VCaP (cell line): ENCODE results near the gene CST3.

ENCODE experiments used
- H3K27ac ChIP-seq: fragments of 450-650 bp; 2 replicates; pipeline ENCODE4 v1.5.1; 2017
- TF ChIP-seq, protein P1 (sequence below): fragments of 450-650 bp; conservative IDR thresholded peaks from 2 replicates; pipeline ENCODE4 v1.5.1; 2017; ENCODE audit warnings: mild to moderate bottlenecking, moderate library complexity

CST3 gene

DNA sequence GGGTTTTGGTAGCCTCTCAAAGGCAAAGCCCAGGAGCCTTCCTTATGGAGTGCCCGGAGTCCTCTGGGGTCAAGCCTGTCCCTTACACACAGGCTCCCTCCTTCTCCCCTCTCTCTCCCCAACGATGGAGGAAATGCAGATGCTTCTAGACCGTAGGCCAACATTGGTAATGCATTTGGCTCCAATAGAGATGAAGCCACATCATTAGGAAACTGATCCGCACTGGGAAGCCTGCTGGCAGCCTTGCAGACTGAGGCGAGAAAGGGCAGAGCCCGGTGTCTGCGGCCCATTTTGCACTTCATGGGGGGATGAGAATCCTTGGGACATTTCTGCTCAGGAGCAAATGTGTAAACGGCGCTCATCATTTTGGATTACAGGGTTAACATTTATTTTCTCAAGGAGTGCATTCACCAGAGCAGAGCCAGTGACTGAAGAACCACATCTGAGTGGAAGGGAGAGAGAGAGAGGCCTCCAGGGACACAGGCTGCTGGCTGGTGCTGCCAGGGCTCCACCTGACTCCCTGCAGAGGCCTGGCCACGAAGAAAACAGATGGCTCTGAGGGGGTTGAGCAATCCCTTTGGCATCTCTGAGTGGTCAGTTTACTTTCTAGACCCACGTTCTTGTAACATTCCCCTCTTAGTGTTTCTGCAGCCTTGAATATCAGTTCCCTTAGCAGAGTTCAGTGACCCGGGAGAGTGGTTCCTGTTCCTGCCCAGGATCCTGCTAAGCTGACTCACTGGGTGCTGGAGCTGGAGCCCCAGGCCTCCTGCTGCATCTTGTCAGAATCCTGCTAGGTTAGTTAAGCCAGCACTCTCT, 4.4 kb upstream of the CST3 start:
- no peak overlapping the region for H3K27ac ChIP-seq
- TF ChIP-seq, protein P1, sequence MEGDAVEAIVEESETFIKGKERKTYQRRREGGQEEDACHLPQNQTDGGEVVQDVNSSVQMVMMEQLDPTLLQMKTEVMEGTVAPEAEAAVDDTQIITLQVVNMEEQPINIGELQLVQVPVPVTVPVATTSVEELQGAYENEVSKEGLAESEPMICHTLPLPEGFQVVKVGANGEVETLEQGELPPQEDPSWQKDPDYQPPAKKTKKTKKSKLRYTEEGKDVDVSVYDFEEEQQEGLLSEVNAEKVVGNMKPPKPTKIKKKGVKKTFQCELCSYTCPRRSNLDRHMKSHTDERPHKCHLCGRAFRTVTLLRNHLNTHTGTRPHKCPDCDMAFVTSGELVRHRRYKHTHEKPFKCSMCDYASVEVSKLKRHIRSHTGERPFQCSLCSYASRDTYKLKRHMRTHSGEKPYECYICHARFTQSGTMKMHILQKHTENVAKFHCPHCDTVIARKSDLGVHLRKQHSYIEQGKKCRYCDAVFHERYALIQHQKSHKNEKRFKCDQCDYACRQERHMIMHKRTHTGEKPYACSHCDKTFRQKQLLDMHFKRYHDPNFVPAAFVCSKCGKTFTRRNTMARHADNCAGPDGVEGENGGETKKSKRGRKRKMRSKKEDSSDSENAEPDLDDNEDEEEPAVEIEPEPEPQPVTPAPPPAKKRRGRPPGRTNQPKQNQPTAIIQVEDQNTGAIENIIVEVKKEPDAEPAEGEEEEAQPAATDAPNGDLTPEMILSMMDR: no peak

DNA sequence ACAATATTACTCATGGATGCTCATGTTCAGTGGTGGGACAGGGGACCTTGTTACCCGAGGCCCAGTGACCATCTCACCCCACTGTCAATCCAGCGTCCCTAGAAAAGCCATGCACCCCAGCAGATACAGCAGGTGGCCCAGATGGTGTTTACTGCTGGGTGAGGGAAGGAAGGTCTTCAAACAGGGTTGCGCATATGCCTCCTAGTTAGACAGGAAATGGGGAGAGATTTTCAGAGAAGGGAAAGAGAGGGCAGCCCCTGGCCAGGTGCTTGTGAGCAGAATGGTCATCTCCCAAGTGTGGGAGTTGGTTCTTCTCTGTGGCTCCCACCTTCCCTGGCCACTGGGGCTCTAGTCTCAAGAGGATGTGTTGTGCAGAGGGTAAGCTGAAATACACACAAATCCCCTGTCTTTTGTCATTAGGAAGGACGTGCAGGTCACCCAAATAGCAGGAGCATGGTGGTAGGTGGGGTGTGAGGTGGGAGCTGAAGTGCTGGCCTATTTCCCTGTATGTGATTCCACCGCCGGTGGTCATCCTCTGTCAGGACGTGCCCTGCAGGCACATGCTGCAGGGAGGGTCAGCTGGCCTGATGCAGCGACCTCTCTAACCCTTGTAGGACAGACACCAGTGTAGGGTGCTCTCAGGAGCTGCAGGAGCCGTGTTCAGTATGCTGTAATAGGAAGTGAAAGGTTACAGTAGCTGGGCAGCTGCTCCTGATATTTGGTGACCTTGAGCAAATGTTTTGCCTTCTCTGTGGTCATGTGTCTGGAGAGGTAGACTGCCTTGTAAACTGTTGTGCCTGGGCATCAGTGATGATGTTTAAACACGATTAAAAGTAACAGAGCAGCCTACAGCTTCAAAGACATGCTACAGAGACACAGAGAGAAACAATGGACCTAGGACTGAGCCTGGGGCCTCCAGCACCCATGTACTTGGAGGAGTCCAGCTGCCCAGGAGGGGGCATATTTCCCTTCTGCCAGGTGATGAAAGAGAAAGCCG, 3.2 kb upstream of the CST3 start:
- TF ChIP-seq, protein P1: no peak
- no peak overlapping the region for H3K27ac ChIP-seq

DNA sequence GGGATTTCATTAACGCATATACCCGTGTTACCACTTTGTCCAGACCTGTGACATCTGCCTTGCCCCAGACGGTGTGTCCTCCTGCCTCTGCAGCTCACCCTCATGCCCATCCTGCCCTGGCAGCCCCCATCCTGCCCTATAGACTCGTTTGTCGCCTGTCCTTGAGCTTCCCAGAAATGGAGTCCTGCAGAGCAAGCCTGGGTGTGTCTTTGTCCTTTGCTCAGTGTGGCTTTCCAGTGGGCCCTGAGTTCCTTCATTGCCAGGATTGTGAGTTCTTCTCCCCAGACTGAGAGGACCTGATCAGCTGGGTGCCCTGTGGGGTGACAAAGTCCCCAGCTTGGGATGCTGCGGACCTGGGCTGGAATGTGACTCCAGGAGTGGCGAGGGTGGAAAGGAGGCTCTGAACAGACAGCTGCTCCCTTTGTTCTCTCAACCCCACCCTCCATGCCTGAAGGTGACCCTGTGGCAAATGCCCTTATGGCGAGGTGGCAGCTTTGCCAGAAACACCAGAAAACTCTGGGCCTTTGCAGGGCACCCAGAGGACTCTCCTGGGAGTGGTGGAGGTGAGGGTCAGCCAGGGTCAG, 2.4 kb upstream of the CST3 start:
- TF ChIP-seq, protein P1: no peak
- no peak overlapping the region for H3K27ac ChIP-seq

DNA sequence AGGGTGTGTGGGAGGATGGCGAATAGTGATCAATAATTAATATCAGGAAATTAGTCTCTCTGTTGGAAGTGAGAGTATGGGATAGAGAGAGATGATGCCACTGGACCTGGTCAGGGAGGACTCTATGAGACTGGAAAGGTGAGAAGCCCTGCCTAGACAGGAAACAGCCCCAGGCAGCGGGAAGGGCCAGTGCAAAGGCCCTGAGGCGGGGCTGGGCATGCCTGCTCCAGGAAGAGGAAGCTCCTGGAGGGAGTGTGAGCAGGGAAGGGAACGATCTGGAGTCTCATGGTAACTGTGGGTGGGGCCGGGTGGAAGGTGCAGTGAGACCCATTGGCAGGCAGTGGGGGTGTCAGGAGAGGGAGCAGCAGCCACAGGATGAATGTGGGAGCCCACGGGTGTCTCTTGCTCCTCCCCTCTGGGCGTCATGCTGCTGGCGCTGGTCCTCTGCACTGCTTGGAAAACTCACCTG, 1.8 kb upstream of the CST3 start:
- TF ChIP-seq, protein P1: no peak
- H3K27ac ChIP-seq: no peak overlapping the region

DNA sequence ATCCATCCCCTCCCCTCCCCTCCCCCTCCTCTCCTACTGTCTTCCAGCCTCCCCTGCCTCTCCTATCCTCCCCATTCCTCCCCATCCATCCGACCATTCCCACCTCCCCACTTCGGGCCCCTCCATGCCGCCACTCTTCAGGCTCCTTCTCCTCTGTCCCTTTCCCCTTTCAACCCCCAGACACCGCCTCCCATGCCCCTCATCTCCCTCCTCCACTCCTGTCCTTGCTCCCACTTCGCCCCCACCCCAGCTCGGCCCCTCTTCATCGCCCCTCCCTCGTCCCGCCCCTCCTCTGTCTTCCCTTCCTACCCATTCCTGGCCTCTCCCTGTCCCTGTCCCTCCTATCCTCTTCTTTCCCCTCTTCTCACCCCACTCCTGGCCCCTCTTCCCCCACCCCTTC, 554 bp upstream of the CST3 start:
- H3K27ac ChIP-seq: peak overlapping the region; percentile 94; the same call in 1 of the 2 replicates
- TF ChIP-seq, protein P1: no peak

DNA sequence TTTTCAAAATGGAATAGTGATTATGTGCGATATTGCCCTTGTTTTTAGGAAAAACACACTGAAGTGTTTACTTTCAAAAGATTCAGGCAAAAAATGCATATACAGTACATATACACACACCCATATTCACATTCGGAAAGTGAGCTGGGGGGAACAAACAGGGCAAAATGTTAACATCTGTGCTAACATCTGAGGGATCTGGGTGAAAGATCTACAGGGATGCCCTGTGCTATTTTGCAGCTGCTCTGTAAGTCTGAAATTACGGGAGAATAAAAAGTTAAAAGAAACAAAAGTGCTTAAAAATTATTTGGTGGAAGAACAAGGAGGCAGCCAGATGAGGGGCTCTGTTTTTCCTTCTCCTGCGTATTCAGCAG, 860 bp downstream of the CST3 start:
- TF ChIP-seq, protein P1: no peak
- peak overlapping the region; percentile 94 for H3K27ac ChIP-seq
